DMS 273 (cell line): ENCODE measurements around the gene ATOH8.

Source experiments
- DNase-seq: peaks from one replicate; lab custom pipeline; 2025; ENCODE audit not compliant: unreplicated experiment; lab: John Stamatoyannopoulos, UW

Gene ATOH8

GRCh38 chr2:85799215-85799956 is 45.6 kb downstream of the ATOH8 start:
- no peak for DNase-seq

GRCh38 chr2:85800586-85800985 is 46.8 kb downstream of the ATOH8 start:
- peak; percentile 17 for DNase-seq

GRCh38 chr2:85801871-85802270 is 48.1 kb downstream of the ATOH8 start:
- DNase-seq, result no peak

GRCh38 chr2:85802354-85803103 is 48.7 kb downstream of the ATOH8 start:
- DNase-seq, result peak; percentile 65

DNA sequence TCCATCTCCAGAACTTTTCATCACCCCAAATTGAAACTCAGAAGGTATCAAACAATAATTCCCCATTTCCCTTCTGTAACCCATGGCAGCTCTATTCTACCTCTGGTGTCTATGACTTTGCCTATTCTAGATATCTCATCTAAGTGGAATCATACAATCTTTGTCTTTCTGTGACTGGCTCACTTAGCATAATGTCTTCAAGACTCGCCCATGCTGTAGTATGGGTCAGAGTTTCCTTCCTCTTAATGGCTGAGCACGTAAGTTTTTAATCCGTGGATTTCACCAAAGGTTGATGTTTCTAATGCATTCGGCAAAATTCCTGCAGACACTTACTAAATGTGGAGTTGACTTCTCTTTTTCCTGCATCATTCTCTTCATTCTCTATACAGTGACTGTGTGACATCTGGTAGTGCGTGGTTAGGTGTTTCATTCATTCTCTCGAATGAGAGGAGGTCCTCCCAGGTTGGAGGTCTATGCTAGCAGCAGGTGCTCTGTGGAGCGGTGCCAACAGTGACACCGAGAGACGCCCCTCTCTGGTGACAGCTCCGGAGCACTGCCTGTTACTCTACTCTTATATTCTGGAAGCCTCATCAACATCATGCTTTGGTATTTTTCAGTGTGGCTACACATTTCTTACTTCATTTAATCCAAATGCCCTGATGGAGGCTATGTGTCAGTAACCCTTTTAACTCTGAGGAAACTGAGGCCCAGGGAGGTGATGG is 50.1 kb downstream of the ATOH8 start:
- DNase-seq, result no peak

DNA sequence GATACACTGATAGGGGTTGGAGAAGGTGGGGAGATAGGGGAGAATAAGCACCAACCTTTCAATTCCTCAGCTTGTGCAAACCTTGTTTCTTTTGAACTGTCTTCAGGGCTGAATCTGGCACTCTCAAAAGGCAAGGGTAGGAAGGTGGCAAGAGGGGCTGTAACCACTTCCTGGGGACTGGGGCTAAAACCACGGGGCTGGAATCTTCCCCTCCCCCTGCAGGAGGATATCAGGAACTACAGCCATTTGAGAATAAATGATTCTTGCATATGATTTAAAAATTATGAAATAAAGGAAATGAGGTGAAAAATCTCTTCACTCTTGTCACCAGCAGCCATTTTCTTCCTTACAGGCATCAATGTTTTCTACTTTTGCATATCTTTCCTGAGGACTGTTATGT is 50.8 kb downstream of the ATOH8 start:
- peak; percentile 62 for DNase-seq

- no peak for DNase-seq
Measured at GRCh38 chr2:85806358-85807118, 52.7 kb downstream of the ATOH8 start.

DNA sequence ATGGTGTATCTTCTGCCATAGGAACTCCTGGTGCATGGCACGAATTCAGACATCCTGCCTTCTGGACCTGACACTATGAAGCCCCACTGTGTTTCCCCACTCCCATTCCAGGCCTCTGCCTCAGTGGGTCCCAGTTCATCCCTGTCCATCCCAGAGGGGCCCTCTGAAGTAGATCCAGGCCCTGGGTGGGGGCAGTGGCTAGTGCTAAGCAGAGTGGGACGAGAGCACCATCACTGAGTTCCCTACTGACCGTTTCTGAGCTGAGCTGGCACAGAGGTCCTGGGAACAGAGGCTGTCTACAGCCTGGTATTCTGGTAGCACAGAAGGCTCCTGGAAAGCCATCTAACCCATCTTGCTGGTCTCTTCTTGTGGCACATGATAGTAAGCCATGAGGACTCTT is 54.0 kb downstream of the ATOH8 start:
- no peak for DNase-seq

- DNase-seq, result no peak
Measured at GRCh38 chr2:85810371-85811179, 56.8 kb downstream of the ATOH8 start.

GRCh38 chr2:85811180-85812093 is 57.6 kb downstream of the ATOH8 start:
- peak; percentile 38 for DNase-seq

GRCh38 chr2:85812094-85812735 is 58.4 kb downstream of the ATOH8 start:
- DNase-seq, result no peak

- DNase-seq, result no peak
Measured at GRCh38 chr2:85813211-85813981, 59.6 kb downstream of the ATOH8 start.

- peak; percentile 93 for DNase-seq
Measured at GRCh38 chr2:85813982-85814801, 60.4 kb downstream of the ATOH8 start.

GRCh38 chr2:85814802-85815550 is 61.2 kb downstream of the ATOH8 start:
- no peak for DNase-seq

DNA sequence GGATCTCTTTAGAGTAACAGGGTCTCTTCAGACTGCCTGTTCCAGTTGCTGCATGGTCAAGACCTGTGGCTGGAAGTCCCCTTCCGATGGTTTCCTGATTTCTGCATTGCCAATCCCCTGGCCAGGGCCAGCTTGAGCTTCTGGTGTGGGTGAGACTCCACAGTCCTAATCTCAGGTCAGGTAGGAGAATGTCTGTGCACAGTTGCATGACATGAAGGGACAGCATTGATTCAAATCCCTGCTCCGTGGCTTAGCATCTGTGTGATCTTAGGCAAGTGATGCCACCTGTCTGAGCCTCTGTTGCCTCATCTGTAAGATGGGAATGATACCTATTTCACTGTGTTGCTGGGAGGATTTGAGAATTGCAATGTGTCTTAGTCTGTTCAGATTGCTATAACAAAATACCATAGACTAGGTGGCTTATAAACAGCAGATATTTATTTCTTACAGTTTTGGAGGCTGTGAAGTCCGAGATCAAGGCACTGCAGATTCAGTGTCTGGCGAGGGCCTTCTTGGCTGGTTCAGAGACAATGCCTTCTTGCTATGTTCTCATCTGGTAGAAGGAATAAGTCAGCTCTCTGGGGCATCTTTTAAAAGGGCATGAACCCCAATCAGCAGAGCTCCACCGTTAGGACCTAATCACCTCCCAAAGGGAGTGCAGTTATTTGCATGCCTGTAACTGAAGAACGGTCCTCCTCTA is 66.2 kb downstream of the ATOH8 start:
- no peak for DNase-seq

DNA sequence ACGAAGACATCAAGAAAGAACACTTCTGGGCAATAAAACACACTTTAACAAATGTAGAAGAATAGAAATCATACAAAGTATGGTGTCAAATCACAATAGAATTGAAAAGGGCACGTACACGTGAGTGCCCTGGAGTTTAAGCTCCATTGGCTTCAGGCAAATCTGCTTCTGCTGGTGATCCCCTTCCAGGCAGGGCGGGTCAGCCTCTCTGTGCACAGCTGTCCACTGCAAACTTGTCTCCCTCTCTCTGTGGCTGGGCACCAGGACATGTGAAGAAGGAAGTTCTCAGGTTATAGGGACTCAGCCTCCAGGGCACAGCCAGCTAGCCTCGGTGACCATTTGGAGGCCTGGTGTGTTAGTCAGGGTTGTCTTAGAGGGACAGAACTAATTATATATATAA is 69.0 kb downstream of the ATOH8 start:
- DNase-seq, result no peak
